Nephron (organoid): ENCODE results near the gene ABHD18.
"Not testable (repeated sequence)": the region's sequence is repeated elsewhere in the genome, so short reads cannot be mapped to it uniquely, and the experiment has no call there.

ENCODE experiments used
- H3K27ac Mint-ChIP-seq, 3 experiments: 2 replicates each; pipeline ENCODE4 v1.8.0; 2020; ENCODE audit warnings: mixed read lengths in 3 of 3, mild to moderate bottlenecking in 2 of 3, moderate library complexity in 1 of 3
- H3K27me3 Mint-ChIP-seq: 2 replicates; pipeline ENCODE4 v1.8.0; 2021; ENCODE audit warnings: low read depth, mild to moderate bottlenecking, moderate library complexity, mixed read lengths
- H3K36me3 Mint-ChIP-seq: 2 replicates; pipeline ENCODE4 v1.8.0; 2020; ENCODE audit warnings: low read depth, mixed read lengths
- H3K4me1 Mint-ChIP-seq: 2 replicates; pipeline ENCODE4 v1.8.0; 2020; ENCODE audit warnings: mixed read lengths
- H3K4me3 Mint-ChIP-seq, 3 experiments: 2 replicates each; pipeline ENCODE4 v1.8.0; 2020; ENCODE audit warnings: mild to moderate bottlenecking in 3 of 3, mixed read lengths in 3 of 3, moderate library complexity in 2 of 3
- H3K9me3 Mint-ChIP-seq: 2 replicates; pipeline ENCODE4 v1.8.0; 2020; ENCODE audit warnings: mixed read lengths
- CTCF ChIP-seq, 3 experiments: fragments of 200-600 bp; sonication (generic); IDR thresholded peaks; one replicate each; pipeline ENCODE4 v1.5.0; 2021; ENCODE audit warnings: antibody characterized with exemption in 3 of 3; ENCODE audit not compliant: unreplicated experiment in 3 of 3

ABHD18 gene

GRCh38 chr4:127965062-127965802 lies at the start of gene ABHD18, which contains the start of gene MFSD8:
Gene ABHD18 (plus strand): TSS chr4:127965406. CDS start chr4:127982956, 17,550 bp downstream.
Gene MFSD8 (minus strand): TSS chr4:127965173. CDS start chr4:127965133, 40 bp downstream.
- Mint-ChIP-seq H3K9me3 (no peaks in the 10 kb centered on the region), H3K27ac (peak within 1 kb of the TSS; percentile 93 to 96 (median 96)), H3K4me1 (peaks cover 12% of the 10 kb centered on the region), H3K4me3 (peak within 1 kb of the TSS; percentile 90 to 98 (median 97)), H3K36me3 (peaks cover 12% of the 10 kb centered on the region), H3K27me3 (no peaks in the 10 kb centered on the region)
- peak; percentile 35 to 52 (median 47) for TF ChIP-seq CTCF (IDR thresholded peaks at IDR 0.05; ENCODE audit: unreplicated experiment in 3 of 3)

GRCh38 chr4:127916512-127916911 lies 48.7 kb upstream of the ABHD18 start:
- H3K9me3 Mint-ChIP-seq = no peaks in the 10 kb centered on the region
- H3K27ac Mint-ChIP-seq = no peak overlapping the region
- peaks cover 5% of the 10 kb centered on the region for H3K4me1 Mint-ChIP-seq

GRCh38 chr4:127917151-127917550 lies 48.1 kb upstream of the ABHD18 start:
- peaks cover 5% of the 10 kb centered on the region for H3K4me1 Mint-ChIP-seq
- H3K4me3 Mint-ChIP-seq = no peak overlapping the region
- no peak for TF ChIP-seq CTCF (IDR thresholded peaks at IDR 0.05; ENCODE audit: unreplicated experiment in 3 of 3)
- H3K27ac Mint-ChIP-seq = no peak overlapping the region
- H3K27me3 Mint-ChIP-seq = no peaks in the 10 kb centered on the region
- H3K36me3 Mint-ChIP-seq = peaks cover 4% of the 10 kb centered on the region
- no peaks in the 10 kb centered on the region for H3K9me3 Mint-ChIP-seq

More at GRCh38 chr4:127916512-127916911, 48.7 kb upstream of the ABHD18 start:
- H3K36me3 Mint-ChIP-seq = peaks cover 4% of the 10 kb centered on the region
- no peak overlapping the region for H3K4me3 Mint-ChIP-seq
- no peak for TF ChIP-seq CTCF (IDR thresholded peaks at IDR 0.05; ENCODE audit: unreplicated experiment in 3 of 3)
- no peaks in the 10 kb centered on the region for H3K27me3 Mint-ChIP-seq

GRCh38 chr4:127920521-127920920 lies 44.7 kb upstream of the ABHD18 start:
- peaks cover 5% of the 10 kb centered on the region for H3K4me1 Mint-ChIP-seq
- no peak overlapping the region for H3K4me3 Mint-ChIP-seq
- H3K9me3 Mint-ChIP-seq = peaks cover 8% of the 10 kb centered on the region
- H3K36me3 Mint-ChIP-seq = peaks cover 27% of the 10 kb centered on the region
- H3K27me3 Mint-ChIP-seq = no peaks in the 10 kb centered on the region
- no peak for TF ChIP-seq CTCF (IDR thresholded peaks at IDR 0.05; ENCODE audit: unreplicated experiment in 3 of 3)
- no peak overlapping the region for H3K27ac Mint-ChIP-seq

GRCh38 chr4:127922226-127922625 lies 43.0 kb upstream of the ABHD18 start:
- peaks cover 10% of the 10 kb centered on the region for H3K9me3 Mint-ChIP-seq
- H3K4me1 Mint-ChIP-seq = peaks cover 3% of the 10 kb centered on the region
- TF ChIP-seq CTCF (IDR thresholded peaks at IDR 0.05; ENCODE audit: unreplicated experiment in 3 of 3) = no peak
- no peaks in the 10 kb centered on the region for H3K27me3 Mint-ChIP-seq
- peaks cover 37% of the 10 kb centered on the region for H3K36me3 Mint-ChIP-seq
- H3K27ac Mint-ChIP-seq = no peak overlapping the region
- H3K4me3 Mint-ChIP-seq = no peak overlapping the region

GRCh38 chr4:127925720-127926119 lies 39.5 kb upstream of the ABHD18 start:
- Mint-ChIP-seq H3K9me3 (peaks cover 10% of the 10 kb centered on the region), H3K36me3 (peaks cover 44% of the 10 kb centered on the region)
- H3K27me3 Mint-ChIP-seq, H3K4me1 Mint-ChIP-seq, H3K4me3 Mint-ChIP-seq, H3K27ac Mint-ChIP-seq: not testable (repeated sequence)
